Neural cell (in vitro differentiated cells): Measurements from ENCODE around the gene FBXO3. TPM values are rescaled to one million over a fixed set of nuclear protein-coding genes. Genes with fewer than 3 reads are reported as not detected.

Experiments used
- H2AFZ ChIP-seq: fragments of 200-600, 300-800 bp; sonication (generic), shearing (Covaris generic); 2 replicates; pipeline ENCODE4 v1.6.0; 2014; ENCODE audit warnings: low read depth, mild to moderate bottlenecking, antibody characterized with exemption, low read length, moderate library complexity
- H3F3A ChIP-seq: fragments of 200-600 bp; shearing (Covaris generic); 2 replicates; pipeline ENCODE4 v1.6.1; 2016; ENCODE audit warnings: mild to moderate bottlenecking, moderate library complexity, mixed read lengths, antibody characterized with exemption, low read length; ENCODE audit not compliant: insufficient read depth, poor library complexity, severe bottlenecking
- H3K27ac ChIP-seq: fragments of 200-600, 300-800 bp; sonication (generic), shearing (Covaris generic); 2 replicates; pipeline ENCODE4 v1.5.1; 2014; ENCODE audit warnings: mild to moderate bottlenecking, low read length, moderate library complexity
- H3K27me3 ChIP-seq: fragments of 300-800, 200-600 bp; sonication (generic), shearing (Covaris generic); 2 replicates; pipeline ENCODE4 v1.6.0; 2014; ENCODE audit warnings: mild to moderate bottlenecking, low read depth, low read length, moderate library complexity; ENCODE audit not compliant: insufficient read depth
- H3K36me3 ChIP-seq: fragments of 300-800, 200-600 bp; sonication (generic), shearing (Covaris generic); 2 replicates; pipeline ENCODE4 v1.5.1; 2014; ENCODE audit warnings: mild to moderate bottlenecking, antibody characterized with exemption, low read length, moderate library complexity; ENCODE audit not compliant: insufficient read depth
- H3K4me2 ChIP-seq: fragments of 300-800, 200-600 bp; sonication (generic), shearing (Covaris generic); 2 replicates; pipeline ENCODE4 v1.6.0; 2014; ENCODE audit warnings: mild to moderate bottlenecking, low read length
- H3K4me3 ChIP-seq: fragments of 300-800, 200-600 bp; sonication (generic), shearing (Covaris generic); 2 replicates; pipeline ENCODE4 v1.5.1; 2014; ENCODE audit warnings: mild to moderate bottlenecking, low read length, moderate library complexity
- H3K79me2 ChIP-seq: fragments of 200-600 bp; shearing (Covaris generic); replicated peaks from 2 replicates; pipeline ENCODE4 v1.6.0; 2014; ENCODE audit warnings: mild to moderate bottlenecking, low read length, moderate library complexity; ENCODE audit not compliant: insufficient read depth
- H3K9ac ChIP-seq: fragments of 300-800, 200-600 bp; sonication (generic), shearing (Covaris generic); 2 replicates; pipeline ENCODE4 v1.6.1; 2016; ENCODE audit warnings: mild to moderate bottlenecking, low read length, mixed read lengths
- H3K9me2 ChIP-seq: fragments of 200-600 bp; shearing (Covaris generic); 2 replicates; pipeline ENCODE4 v1.6.1; 2016; ENCODE audit warnings: mild to moderate bottlenecking, low read length, mixed read lengths; ENCODE audit not compliant: insufficient read depth
- H3K9me3 ChIP-seq: fragments of 200-600, 300-800 bp; sonication (generic), shearing (Covaris generic); 2 replicates; pipeline ENCODE4 v1.6.1; 2016; ENCODE audit warnings: mild to moderate bottlenecking, mixed run types, low read length, moderate library complexity, mixed read lengths
- H4K20me1 ChIP-seq: fragments of 200-600 bp; shearing (Covaris generic); 2 replicates; pipeline ENCODE4 v1.6.1; 2016; ENCODE audit warnings: mild to moderate bottlenecking, mixed run types; ENCODE audit not compliant: insufficient read depth
- EP300 ChIP-seq: fragments of 450-650 bp; conservative IDR thresholded peaks from 2 replicates; pipeline ENCODE4 v1.6.1; 2014; ENCODE audit warnings: antibody characterized with exemption, mild to moderate bottlenecking, moderate library complexity; ENCODE audit not compliant: poor library complexity, severe bottlenecking
- EZH2 ChIP-seq: fragments of 200-600, 300-800 bp; shearing (Covaris generic), sonication (generic); IDR thresholded peaks from 2 replicates; pipeline ENCODE4 v1.6.1; 2014; ENCODE audit warnings: antibody characterized with exemption, low read length, borderline replicate concordance, mild to moderate bottlenecking; ENCODE audit not compliant: insufficient read depth, poor library complexity, severe bottlenecking
- MXI1 ChIP-seq: fragments of 450-650 bp; conservative IDR thresholded peaks from 2 replicates; pipeline ENCODE4 v1.6.1; 2014; ENCODE audit warnings: antibody characterized with exemption, mild to moderate bottlenecking; ENCODE audit not compliant: poor library complexity, severe bottlenecking
- POLR2AphosphoS5 ChIP-seq: IDR thresholded peaks from 2 replicates; pipeline ENCODE4 v1.6.1; 2012
- RAD21 ChIP-seq: fragments of 450-650 bp; conservative IDR thresholded peaks from 2 replicates; pipeline ENCODE4 v1.6.1; 2014; ENCODE audit warnings: antibody characterized with exemption, mild to moderate bottlenecking, moderate library complexity
- SMC3 ChIP-seq: fragments of 450-650 bp; conservative IDR thresholded peaks from 2 replicates; pipeline ENCODE4 v1.6.1; 2014; ENCODE audit warnings: antibody characterized with exemption, mild to moderate bottlenecking, moderate library complexity; ENCODE audit not compliant: poor library complexity
- TAF1 ChIP-seq: IDR thresholded peaks from 2 replicates; pipeline ENCODE4 v1.6.1; 2012; ENCODE audit warnings: low read depth
- polyA plus RNA-seq: library from polyadenylated mRNA; depleted of rRNA; stranded (reverse); fragments of >200 nt; gene quantifications from 2 replicates; pipeline ENCODE4 v1.2.3, GENCODE V29; 2014
- TF ChIP-seq, protein P1 (sequence below): IDR thresholded peaks from 2 replicates; pipeline ENCODE4 v1.6.1; 2012; ENCODE audit warnings: borderline replicate concordance
- TF ChIP-seq, protein P2 (sequence below): fragments of 450-650 bp; IDR thresholded peaks from 2 replicates; pipeline ENCODE4 v1.5.1; 2014; ENCODE audit warnings: antibody characterized with exemption, mild to moderate bottlenecking, moderate library complexity; ENCODE audit not compliant: poor library complexity, severe bottlenecking

FBXO3 gene
- polyA plus RNA-seq, 1 donor from 2014 or later = 115 TPM

DNA sequence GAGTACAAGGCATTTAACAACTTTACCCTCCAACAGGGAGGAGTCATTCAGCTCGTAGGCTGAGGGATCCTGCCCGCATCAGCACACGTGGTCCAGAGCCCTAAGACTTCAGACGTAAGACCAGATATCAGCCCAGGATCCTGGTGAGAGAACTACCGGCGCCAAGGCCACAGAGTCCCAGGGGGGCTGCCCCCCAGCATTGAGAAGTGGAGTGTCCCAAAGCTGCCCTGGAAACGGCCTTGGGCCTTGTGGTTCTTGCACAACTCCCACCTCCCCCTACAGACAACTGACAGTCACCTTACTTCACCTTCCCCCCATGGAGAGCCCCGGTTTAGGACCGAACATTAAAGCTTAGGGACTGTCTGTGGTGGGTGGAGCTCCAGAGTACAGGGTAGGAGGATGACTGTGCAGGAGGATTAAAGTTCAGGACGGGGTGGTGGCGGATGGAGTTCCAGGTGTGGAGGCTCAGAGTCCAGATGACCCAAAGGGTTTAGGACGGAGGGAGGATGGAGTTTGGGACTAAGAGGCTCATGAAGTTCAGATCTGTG is 74.7 kb downstream of the FBXO3 start:
- no peaks in the 10 kb centered on the region for H3K36me3 ChIP-seq
- H3K79me2 ChIP-seq = no peaks in the 10 kb centered on the region
- no peaks in the 10 kb centered on the region for H3K9me2 ChIP-seq
- H4K20me1 ChIP-seq = no peaks in the 10 kb centered on the region
- no peak overlapping the region for H2AFZ ChIP-seq
- no peaks in the 10 kb centered on the region for H3K27me3 ChIP-seq
- no peak overlapping the region for H3K27ac ChIP-seq
- H3K4me2 ChIP-seq = no peak overlapping the region
- no peak overlapping the region for H3K4me3 ChIP-seq
- H3K9me3 ChIP-seq = no peaks in the 10 kb centered on the region
- H3K9ac ChIP-seq = no peak overlapping the region
- TF ChIP-seq MXI1 (no peak), EP300 (no peak), RAD21 (no peak), TAF1 (no peak), SMC3 (no peak), EZH2 (no peak), POLR2AphosphoS5 (no peak)
- TF ChIP-seq, protein P1, sequence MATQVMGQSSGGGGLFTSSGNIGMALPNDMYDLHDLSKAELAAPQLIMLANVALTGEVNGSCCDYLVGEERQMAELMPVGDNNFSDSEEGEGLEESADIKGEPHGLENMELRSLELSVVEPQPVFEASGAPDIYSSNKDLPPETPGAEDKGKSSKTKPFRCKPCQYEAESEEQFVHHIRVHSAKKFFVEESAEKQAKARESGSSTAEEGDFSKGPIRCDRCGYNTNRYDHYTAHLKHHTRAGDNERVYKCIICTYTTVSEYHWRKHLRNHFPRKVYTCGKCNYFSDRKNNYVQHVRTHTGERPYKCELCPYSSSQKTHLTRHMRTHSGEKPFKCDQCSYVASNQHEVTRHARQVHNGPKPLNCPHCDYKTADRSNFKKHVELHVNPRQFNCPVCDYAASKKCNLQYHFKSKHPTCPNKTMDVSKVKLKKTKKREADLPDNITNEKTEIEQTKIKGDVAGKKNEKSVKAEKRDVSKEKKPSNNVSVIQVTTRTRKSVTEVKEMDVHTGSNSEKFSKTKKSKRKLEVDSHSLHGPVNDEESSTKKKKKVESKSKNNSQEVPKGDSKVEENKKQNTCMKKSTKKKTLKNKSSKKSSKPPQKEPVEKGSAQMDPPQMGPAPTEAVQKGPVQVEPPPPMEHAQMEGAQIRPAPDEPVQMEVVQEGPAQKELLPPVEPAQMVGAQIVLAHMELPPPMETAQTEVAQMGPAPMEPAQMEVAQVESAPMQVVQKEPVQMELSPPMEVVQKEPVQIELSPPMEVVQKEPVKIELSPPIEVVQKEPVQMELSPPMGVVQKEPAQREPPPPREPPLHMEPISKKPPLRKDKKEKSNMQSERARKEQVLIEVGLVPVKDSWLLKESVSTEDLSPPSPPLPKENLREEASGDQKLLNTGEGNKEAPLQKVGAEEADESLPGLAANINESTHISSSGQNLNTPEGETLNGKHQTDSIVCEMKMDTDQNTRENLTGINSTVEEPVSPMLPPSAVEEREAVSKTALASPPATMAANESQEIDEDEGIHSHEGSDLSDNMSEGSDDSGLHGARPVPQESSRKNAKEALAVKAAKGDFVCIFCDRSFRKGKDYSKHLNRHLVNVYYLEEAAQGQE = no peak
- TF ChIP-seq, protein P2, sequence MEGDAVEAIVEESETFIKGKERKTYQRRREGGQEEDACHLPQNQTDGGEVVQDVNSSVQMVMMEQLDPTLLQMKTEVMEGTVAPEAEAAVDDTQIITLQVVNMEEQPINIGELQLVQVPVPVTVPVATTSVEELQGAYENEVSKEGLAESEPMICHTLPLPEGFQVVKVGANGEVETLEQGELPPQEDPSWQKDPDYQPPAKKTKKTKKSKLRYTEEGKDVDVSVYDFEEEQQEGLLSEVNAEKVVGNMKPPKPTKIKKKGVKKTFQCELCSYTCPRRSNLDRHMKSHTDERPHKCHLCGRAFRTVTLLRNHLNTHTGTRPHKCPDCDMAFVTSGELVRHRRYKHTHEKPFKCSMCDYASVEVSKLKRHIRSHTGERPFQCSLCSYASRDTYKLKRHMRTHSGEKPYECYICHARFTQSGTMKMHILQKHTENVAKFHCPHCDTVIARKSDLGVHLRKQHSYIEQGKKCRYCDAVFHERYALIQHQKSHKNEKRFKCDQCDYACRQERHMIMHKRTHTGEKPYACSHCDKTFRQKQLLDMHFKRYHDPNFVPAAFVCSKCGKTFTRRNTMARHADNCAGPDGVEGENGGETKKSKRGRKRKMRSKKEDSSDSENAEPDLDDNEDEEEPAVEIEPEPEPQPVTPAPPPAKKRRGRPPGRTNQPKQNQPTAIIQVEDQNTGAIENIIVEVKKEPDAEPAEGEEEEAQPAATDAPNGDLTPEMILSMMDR = no peak
- H3F3A ChIP-seq = no peaks in the 10 kb centered on the region

DNA sequence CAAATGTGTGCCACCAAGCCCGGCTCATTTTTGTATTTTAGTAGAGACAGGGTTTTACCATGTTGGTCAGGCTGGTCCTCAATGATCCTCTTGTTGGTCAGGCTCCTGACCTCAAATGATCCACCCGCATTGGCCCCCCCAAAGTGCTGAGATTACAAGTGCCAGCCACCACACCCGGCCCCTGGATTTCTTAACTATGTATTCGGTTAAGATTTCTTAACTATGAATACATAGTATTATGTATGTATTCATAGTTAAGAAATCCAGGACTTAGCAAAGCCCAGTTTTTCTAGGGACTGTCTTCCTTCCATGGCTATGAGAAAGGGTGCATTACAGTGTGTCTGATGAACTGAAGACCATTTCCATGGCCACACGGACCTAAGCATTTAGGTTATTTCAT is 75.4 kb downstream of the FBXO3 start:
- no peak for TF ChIP-seq EP300
- no peak for TF ChIP-seq TAF1
- no peak for TF ChIP-seq POLR2AphosphoS5
- TF ChIP-seq, protein P2 = no peak
- TF ChIP-seq MXI1 = no peak
- no peak for TF ChIP-seq RAD21
- no peak for TF ChIP-seq SMC3
- TF ChIP-seq, protein P1 = no peak
- TF ChIP-seq EZH2 = no peak
- Histone ChIP-seq H2AFZ (no peak overlapping the region), H3F3A (no peaks in the 10 kb centered on the region), H3K9me3 (no peaks in the 10 kb centered on the region), H3K27ac (no peak overlapping the region), H3K27me3 (no peaks in the 10 kb centered on the region), H3K9me2 (no peaks in the 10 kb centered on the region), H4K20me1 (no peaks in the 10 kb centered on the region), H3K4me3 (no peak overlapping the region), H3K4me2 (no peak overlapping the region), H3K79me2 (no peaks in the 10 kb centered on the region), H3K36me3 (no peaks in the 10 kb centered on the region), H3K9ac (no peak overlapping the region)
